Body of pancreas (tissue), 4 donors: ENCODE data around the gene LRRC23.

ENCODE experiments used
- POLR2A ChIP-seq, 3 donors: fragments of 450-650 bp; IDR thresholded peaks; one replicate each; pipeline ENCODE4 v1.6.1; 2016; ENCODE audit warnings: antibody characterized with exemption in 3 of 3, mild to moderate bottlenecking in 2 of 3
- TF ChIP-seq, protein P1 (sequence below), 7 experiments: fragments of 450-650 bp in 4 of 7; fragments of 200-600 bp in 3 of 7; sonication (generic) in 3 of 7; IDR thresholded peaks; one replicate each; pipeline ENCODE4 v1.5.1; 2016 to 2019; ENCODE audit warnings: antibody characterized with exemption in 7 of 7

GRCh38 chr12:6860116-6860515, 44.5 kb upstream of the LRRC23 start:
- TF ChIP-seq, protein P1, sequence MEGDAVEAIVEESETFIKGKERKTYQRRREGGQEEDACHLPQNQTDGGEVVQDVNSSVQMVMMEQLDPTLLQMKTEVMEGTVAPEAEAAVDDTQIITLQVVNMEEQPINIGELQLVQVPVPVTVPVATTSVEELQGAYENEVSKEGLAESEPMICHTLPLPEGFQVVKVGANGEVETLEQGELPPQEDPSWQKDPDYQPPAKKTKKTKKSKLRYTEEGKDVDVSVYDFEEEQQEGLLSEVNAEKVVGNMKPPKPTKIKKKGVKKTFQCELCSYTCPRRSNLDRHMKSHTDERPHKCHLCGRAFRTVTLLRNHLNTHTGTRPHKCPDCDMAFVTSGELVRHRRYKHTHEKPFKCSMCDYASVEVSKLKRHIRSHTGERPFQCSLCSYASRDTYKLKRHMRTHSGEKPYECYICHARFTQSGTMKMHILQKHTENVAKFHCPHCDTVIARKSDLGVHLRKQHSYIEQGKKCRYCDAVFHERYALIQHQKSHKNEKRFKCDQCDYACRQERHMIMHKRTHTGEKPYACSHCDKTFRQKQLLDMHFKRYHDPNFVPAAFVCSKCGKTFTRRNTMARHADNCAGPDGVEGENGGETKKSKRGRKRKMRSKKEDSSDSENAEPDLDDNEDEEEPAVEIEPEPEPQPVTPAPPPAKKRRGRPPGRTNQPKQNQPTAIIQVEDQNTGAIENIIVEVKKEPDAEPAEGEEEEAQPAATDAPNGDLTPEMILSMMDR (IDR thresholded peaks at IDR 0.05), result no peak
- no peak for TF ChIP-seq POLR2A (IDR thresholded peaks at IDR 0.05)
